GM19452 (cell line): Measurements from ENCODE around the gene PCMT1.
"Not testable (repeated sequence)": the region's sequence is repeated elsewhere in the genome, so short reads cannot be mapped to it uniquely, and the experiment has no call there.

Experiments
- ATAC-seq: cut with Tn5 transposase; IDR thresholded peaks from one replicate; pipeline ENCODE4 v1.9.1; 2021; ENCODE audit not compliant: unreplicated experiment

Gene PCMT1

GRCh38 chr6:149813351-149813750 is 63.8 kb downstream of the PCMT1 start:
- no peak for ATAC-seq

- no peak for ATAC-seq
Observed at GRCh38 chr6:149815788-149816187, 66.2 kb downstream of the PCMT1 start.

GRCh38 chr6:149820506-149820905 is 71.0 kb downstream of the PCMT1 start:
- no peak for ATAC-seq

GRCh38 chr6:149821492-149821891 is 72.0 kb downstream of the PCMT1 start:
- ATAC-seq, result no peak

- no peak for ATAC-seq
Observed at GRCh38 chr6:149823013-149823412, 73.5 kb downstream of the PCMT1 start.

GRCh38 chr6:149825292-149825691 is 75.8 kb downstream of the PCMT1 start:
- no peak for ATAC-seq

- no peak for ATAC-seq
Observed at GRCh38 chr6:149830731-149831307, 81.3 kb downstream of the PCMT1 start.

- ATAC-seq, result no peak
Observed at GRCh38 chr6:149831308-149831820, 81.8 kb downstream of the PCMT1 start.

GRCh38 chr6:149833651-149834050 is 84.1 kb downstream of the PCMT1 start:
- ATAC-seq, result no peak

- ATAC-seq, result no peak
Observed at GRCh38 chr6:149834513-149835481, 85.3 kb downstream of the PCMT1 start.

- ATAC-seq, result no peak
Observed at GRCh38 chr6:149840345-149841075, 91.0 kb downstream of the PCMT1 start.

GRCh38 chr6:149842331-149842730 is 92.8 kb downstream of the PCMT1 start:
- no peak for ATAC-seq

- no peak for ATAC-seq
Observed at GRCh38 chr6:149843051-149843633, 93.6 kb downstream of the PCMT1 start.

GRCh38 chr6:149844036-149844435 is 94.5 kb downstream of the PCMT1 start:
- not testable (repeated sequence) for ATAC-seq

- ATAC-seq, result no peak
Observed at GRCh38 chr6:149844480-149844879, 94.9 kb downstream of the PCMT1 start.

GRCh38 chr6:149845549-149845948 is 96.0 kb downstream of the PCMT1 start:
- no peak for ATAC-seq

- ATAC-seq, result no peak
Observed at GRCh38 chr6:149846321-149846720, 96.8 kb downstream of the PCMT1 start.

GRCh38 chr6:149847939-149848267 is 98.4 kb downstream of the PCMT1 start:
- ATAC-seq, result no peak

- ATAC-seq, result not testable (repeated sequence)
Observed at GRCh38 chr6:149848343-149848742, 98.8 kb downstream of the PCMT1 start.

- no peak for ATAC-seq
Observed at GRCh38 chr6:149851461-149852110, 102.0 kb downstream of the PCMT1 start.

- no peak for ATAC-seq
Observed at GRCh38 chr6:149852180-149852579, 102.6 kb downstream of the PCMT1 start.
